HL-60 (cell line): ENCODE results near the gene ZFR.

Experiments
- DNase-seq, 2 experiments: peaks; one replicate each; pipeline ENCODE4 v3.0.0-alpha.2; 2010 to 2020; ENCODE audit warnings: low read depth in 1 of 2, low spot score in 1 of 2
- H3K27ac ChIP-seq: fragments of 250-450 bp; sonication (Bioruptor Pico); replicated peaks from 2 replicates; pipeline ENCODE4 v1.5.1; 2020; ENCODE audit warnings: mild to moderate bottlenecking, moderate library complexity
- H3K27me3 ChIP-seq: fragments of 250-450 bp; sonication (Bioruptor Pico); 2 replicates; pipeline ENCODE4 v1.5.1; 2021; ENCODE audit warnings: mild to moderate bottlenecking, moderate library complexity; ENCODE audit not compliant: insufficient read depth, poor library complexity, severe bottlenecking
- H3K4me3 ChIP-seq: replicated peaks from 2 replicates; pipeline ENCODE4 v1.5.1; 2011; ENCODE audit warnings: mild to moderate bottlenecking, control low read depth, low read length; ENCODE audit not compliant: insufficient read depth
- GABPA ChIP-seq: IDR thresholded peaks from 2 replicates; pipeline ENCODE4 v1.6.1; 2012; ENCODE audit warnings: low read depth
- POLR2AphosphoS5 ChIP-seq: IDR thresholded peaks from 2 replicates; pipeline ENCODE4 v1.6.1; 2012; ENCODE audit warnings: low read depth
- SPI1 ChIP-seq: IDR thresholded peaks from 2 replicates; pipeline ENCODE4 v1.6.1; 2012; ENCODE audit warnings: low read depth, mild to moderate bottlenecking, borderline replicate concordance
- TF ChIP-seq, protein P1 (sequence below): IDR thresholded peaks from one replicate; pipeline ENCODE4 v1.5.1; 2011; ENCODE audit warnings: low read length, control low read depth, inconsistent platforms; ENCODE audit not compliant: insufficient read depth
- TF ChIP-seq, protein P2 (sequence below): IDR thresholded peaks from 2 replicates; pipeline ENCODE4 v1.6.1; 2012; ENCODE audit warnings: low read depth; ENCODE audit not compliant: insufficient replicate concordance

ZFR gene

DNA sequence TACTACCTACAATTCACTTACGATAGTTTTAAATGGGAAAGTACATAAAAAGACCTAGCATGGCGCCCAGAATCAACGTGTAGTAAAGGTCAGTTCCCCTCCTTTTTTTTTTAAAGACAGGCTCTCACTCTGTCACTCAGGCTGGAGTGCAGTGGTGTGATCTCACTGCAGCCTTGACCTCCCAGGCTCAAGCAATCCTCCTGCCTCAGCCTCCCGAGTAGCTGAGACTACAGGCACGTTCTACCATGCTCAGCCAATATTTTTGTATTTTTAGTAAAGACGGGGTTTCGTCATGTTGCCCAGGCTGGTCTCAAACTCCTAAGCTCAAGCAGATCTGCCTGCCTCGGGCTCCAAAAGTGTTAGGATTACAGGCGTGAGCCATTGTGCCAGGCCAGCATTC lies 91.1 kb downstream of the ZFR start:
- TF ChIP-seq, protein P1, sequence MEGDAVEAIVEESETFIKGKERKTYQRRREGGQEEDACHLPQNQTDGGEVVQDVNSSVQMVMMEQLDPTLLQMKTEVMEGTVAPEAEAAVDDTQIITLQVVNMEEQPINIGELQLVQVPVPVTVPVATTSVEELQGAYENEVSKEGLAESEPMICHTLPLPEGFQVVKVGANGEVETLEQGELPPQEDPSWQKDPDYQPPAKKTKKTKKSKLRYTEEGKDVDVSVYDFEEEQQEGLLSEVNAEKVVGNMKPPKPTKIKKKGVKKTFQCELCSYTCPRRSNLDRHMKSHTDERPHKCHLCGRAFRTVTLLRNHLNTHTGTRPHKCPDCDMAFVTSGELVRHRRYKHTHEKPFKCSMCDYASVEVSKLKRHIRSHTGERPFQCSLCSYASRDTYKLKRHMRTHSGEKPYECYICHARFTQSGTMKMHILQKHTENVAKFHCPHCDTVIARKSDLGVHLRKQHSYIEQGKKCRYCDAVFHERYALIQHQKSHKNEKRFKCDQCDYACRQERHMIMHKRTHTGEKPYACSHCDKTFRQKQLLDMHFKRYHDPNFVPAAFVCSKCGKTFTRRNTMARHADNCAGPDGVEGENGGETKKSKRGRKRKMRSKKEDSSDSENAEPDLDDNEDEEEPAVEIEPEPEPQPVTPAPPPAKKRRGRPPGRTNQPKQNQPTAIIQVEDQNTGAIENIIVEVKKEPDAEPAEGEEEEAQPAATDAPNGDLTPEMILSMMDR: no peak
- no peak for TF ChIP-seq GABPA
- no peak for TF ChIP-seq POLR2AphosphoS5
- TF ChIP-seq, protein P2, sequence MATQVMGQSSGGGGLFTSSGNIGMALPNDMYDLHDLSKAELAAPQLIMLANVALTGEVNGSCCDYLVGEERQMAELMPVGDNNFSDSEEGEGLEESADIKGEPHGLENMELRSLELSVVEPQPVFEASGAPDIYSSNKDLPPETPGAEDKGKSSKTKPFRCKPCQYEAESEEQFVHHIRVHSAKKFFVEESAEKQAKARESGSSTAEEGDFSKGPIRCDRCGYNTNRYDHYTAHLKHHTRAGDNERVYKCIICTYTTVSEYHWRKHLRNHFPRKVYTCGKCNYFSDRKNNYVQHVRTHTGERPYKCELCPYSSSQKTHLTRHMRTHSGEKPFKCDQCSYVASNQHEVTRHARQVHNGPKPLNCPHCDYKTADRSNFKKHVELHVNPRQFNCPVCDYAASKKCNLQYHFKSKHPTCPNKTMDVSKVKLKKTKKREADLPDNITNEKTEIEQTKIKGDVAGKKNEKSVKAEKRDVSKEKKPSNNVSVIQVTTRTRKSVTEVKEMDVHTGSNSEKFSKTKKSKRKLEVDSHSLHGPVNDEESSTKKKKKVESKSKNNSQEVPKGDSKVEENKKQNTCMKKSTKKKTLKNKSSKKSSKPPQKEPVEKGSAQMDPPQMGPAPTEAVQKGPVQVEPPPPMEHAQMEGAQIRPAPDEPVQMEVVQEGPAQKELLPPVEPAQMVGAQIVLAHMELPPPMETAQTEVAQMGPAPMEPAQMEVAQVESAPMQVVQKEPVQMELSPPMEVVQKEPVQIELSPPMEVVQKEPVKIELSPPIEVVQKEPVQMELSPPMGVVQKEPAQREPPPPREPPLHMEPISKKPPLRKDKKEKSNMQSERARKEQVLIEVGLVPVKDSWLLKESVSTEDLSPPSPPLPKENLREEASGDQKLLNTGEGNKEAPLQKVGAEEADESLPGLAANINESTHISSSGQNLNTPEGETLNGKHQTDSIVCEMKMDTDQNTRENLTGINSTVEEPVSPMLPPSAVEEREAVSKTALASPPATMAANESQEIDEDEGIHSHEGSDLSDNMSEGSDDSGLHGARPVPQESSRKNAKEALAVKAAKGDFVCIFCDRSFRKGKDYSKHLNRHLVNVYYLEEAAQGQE: no peak
- no peak for TF ChIP-seq SPI1
- Histone ChIP-seq H3K27me3 (no peaks in the 10 kb centered on the region), H3K4me3 (no peak overlapping the region), H3K27ac (no peak overlapping the region)
- no peak for DNase-seq

DNA sequence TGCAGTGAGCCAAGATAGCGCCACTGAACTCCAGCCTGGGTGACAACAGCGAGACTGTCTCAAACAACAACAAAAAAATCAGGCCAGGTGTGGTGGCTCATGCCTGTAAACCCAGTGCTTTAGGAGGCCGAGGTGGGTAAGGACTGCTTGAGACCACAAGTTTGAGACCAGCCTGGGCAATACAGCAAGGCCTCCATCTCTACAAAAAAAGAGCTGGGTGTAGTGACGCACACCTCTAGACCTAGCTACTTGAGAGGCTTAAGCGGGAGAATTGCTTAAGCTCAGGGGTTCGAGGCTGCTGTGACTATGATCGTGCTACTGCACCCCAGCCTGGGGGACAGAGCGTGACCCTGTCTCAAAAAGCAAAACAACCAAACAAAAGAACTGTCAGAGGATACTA lies 91.9 kb downstream of the ZFR start:
- TF ChIP-seq SPI1 (no peak), GABPA (no peak), POLR2AphosphoS5 (no peak; the same call in 1 of the 2 replicates)
- TF ChIP-seq, protein P1: no peak
- TF ChIP-seq, protein P2: no peak
- H3K4me3 ChIP-seq: no peak overlapping the region
- no peak overlapping the region for H3K27ac ChIP-seq
- H3K27me3 ChIP-seq: no peaks in the 10 kb centered on the region
- no peak for DNase-seq

DNA sequence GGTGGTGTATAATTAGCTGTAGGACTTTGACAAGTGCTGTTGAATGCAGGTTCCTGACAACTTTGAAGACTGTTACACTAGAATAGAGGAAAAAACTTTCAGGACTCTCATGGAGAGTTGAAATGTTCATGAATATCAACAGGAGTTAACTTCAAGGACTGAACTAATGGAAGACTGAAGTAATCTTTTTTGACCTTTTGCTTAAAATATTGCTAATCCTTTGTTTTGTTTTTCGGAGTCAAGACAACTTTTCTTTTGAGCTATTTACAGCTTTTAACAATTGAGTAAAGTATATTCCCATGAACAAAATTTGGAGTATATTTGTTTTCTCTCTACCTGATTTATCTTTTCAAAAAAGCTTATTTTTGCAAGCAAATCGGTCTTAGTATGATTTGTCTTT lies 97.7 kb downstream of the ZFR start:
- Histone ChIP-seq H3K4me3 (no peak overlapping the region), H3K27ac (no peak overlapping the region), H3K27me3 (no peaks in the 10 kb centered on the region)
- no peak for DNase-seq
- TF ChIP-seq POLR2AphosphoS5 (no peak), SPI1 (no peak), GABPA (no peak)
- TF ChIP-seq, protein P1: no peak
- TF ChIP-seq, protein P2: no peak
